Choroid plexus epithelial cell (primary cell): ENCODE data around the gene CPNE7.
A peak's percentile ranks its signal among the peaks of the same experiment; 100 is the strongest.

Source experiments
- DNase-seq: peaks from one replicate; pipeline ENCODE4 v3.0.0-alpha.2; 2010; ENCODE audit warnings: low read depth
- H3K4me3 ChIP-seq: 2 replicates; pipeline ENCODE4 v1.5.1; 2011; ENCODE audit warnings: low read depth, mild to moderate bottlenecking, control low read depth, low read length, moderate library complexity
- TF ChIP-seq, protein P1 (sequence below): conservative IDR thresholded peaks from 2 replicates; pipeline ENCODE4 v1.5.1; 2011; ENCODE audit warnings: low read depth, mild to moderate bottlenecking, control low read depth, inconsistent platforms, low read length, moderate library complexity

Gene CPNE7

DNA sequence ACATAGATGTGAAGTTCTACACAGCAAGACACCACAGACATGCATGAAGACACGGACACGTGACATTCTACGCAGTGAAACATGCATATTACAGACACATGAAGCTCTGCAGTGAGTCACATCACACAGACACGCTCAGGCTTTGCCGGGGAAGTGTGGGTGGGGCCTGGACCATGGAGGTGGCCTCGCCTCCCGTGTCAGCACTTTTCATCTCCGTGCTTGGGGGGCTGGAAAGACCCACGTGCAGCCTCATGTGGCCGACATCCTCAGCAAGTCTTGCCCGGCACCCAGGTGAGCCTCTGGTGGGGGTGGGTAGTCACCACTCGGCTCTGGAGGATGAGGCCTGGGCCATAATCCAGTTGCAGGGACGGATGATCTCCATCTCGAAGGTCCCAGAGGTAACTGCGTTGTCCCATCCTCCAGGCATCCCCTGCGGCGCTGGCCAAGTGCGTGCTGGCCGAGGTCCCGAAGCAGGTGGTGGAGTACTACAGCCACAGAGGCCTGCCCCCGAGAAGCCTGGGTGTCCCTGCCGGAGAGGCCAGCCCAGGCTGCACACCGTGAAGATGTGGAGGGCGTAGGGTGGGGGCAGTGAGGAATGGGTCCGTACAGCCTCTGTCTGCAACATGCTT is 20.6 kb downstream of the CPNE7 start:
- TF ChIP-seq, protein P1, sequence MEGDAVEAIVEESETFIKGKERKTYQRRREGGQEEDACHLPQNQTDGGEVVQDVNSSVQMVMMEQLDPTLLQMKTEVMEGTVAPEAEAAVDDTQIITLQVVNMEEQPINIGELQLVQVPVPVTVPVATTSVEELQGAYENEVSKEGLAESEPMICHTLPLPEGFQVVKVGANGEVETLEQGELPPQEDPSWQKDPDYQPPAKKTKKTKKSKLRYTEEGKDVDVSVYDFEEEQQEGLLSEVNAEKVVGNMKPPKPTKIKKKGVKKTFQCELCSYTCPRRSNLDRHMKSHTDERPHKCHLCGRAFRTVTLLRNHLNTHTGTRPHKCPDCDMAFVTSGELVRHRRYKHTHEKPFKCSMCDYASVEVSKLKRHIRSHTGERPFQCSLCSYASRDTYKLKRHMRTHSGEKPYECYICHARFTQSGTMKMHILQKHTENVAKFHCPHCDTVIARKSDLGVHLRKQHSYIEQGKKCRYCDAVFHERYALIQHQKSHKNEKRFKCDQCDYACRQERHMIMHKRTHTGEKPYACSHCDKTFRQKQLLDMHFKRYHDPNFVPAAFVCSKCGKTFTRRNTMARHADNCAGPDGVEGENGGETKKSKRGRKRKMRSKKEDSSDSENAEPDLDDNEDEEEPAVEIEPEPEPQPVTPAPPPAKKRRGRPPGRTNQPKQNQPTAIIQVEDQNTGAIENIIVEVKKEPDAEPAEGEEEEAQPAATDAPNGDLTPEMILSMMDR = no peak
- no peak overlapping the region for H3K4me3 ChIP-seq
- DNase-seq = no peak

DNA sequence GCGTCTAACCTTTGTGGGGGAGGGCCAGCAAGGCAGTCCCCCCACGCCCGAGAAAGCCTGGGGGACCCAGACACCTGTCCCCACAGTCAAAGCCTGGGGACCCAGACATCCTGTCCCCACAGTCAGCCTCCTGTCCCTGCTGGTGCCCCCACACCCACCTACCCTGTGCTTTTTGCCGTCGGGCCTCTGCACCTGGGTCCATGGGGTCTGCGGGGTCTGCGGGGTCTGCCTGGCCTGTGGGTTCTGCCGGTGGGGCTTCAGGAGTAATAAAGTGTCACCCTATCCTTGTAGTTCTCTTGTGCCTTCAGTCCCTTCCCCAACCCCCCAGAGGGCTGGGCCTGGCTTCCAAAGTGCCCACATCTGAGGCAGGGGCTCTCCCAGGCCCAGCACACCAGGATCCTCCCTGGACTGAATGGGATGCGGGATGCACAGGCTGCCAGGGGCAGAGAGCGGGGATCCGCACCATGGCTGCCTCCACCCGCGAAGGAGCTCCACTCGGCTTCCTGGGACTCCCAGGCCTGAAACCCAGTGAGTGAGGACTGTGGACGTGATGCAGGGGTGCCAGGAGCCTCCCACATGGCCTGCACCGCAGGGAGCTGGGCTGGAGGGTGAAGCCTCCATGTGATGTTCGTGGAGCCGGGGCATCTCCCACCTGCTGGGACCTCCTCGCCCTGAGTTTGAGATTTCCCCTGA is 21.5 kb downstream of the CPNE7 start:
- no peak overlapping the region for H3K4me3 ChIP-seq
- no peak for DNase-seq
- TF ChIP-seq, protein P1 = no peak

DNA sequence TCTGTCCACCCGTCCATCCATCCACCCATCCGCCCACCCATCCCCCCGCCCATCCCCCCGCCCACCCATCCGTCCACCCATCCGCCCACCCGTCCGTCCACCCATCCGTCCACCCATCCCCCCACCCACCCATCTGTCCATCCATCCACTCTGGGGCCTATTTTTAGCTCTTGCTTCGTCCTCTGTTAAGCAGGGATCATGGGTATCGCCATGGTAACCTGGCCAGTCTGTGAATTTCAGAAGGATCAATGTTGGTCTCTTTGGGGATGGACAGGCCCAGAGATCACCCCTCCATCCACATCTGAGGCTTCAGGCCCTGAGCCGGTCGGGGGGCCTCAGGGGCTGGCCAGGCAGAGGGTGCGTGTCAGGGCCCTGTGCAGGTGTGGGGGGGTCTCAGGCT is 22.6 kb downstream of the CPNE7 start:
- peak; percentile 68 for DNase-seq
- H3K4me3 ChIP-seq = no peak overlapping the region

DNA sequence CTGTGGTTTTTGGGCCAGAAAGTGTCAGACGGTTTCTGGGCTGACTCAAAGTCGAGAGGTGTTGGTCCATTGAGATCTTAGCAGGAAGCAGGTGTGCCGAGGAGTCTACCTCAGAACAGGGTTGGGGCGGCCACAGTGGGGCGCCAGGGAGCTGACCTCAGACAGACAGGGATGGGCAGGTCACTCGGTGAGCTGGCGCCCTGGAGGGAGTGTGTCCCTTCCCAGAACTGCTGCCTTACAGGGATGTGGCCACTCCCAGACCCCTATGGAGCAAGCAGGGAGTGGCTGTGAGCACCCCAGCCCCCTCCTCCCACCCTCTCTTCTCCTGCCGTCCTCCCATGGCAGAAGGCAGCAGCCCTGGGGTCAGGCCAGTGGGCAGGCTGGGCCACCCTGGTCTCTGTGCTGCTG is 23.9 kb downstream of the CPNE7 start:
- H3K4me3 ChIP-seq = no peak overlapping the region
- no peak for DNase-seq
- TF ChIP-seq, protein P1 = peak; percentile 39

More for the DNA sequence above, 22.6 kb downstream of the CPNE7 start:
- TF ChIP-seq, protein P1 = no peak

DNA sequence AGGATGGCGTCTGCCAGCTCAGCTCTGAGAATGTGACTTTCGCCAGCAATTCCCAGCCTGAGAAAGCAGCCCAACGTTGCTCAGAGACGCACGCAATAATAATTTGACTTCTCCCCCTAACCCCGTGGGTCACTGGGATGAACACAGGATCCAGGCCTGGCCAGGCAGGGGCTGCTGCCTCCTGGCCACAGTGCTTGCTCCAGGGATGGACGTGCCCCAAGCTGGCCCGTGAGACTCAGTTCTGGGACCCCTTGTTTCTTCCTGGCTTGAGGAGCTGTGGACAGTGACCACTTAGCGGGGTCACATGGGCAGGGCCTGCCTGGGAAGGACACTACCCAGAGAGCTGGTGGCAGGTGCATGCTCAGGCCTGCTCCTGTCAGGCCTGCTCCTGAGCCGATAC is 24.3 kb downstream of the CPNE7 start:
- TF ChIP-seq, protein P1 = no peak
- no peak for DNase-seq
- H3K4me3 ChIP-seq = no peak overlapping the region

DNA sequence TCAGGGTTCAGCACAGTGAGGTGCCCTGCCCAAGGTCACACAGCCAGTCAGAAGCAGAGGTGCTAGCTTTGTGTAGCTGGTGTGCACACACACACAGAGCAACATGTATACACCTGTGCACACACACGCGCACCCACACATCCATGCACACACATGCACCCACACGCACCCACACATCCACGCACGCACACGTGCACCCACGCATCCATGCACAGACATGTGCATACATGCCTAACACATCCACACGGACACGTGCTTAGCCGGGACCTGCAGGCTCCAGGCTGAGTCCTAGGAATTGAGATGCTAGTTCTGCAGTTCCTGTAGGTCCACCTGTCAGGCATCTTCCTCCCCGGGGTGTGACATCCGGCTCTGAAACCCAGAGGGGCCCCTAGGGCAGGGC is 24.9 kb downstream of the CPNE7 start:
- TF ChIP-seq, protein P1 = no peak
- H3K4me3 ChIP-seq = no peak overlapping the region
- no peak for DNase-seq

DNA sequence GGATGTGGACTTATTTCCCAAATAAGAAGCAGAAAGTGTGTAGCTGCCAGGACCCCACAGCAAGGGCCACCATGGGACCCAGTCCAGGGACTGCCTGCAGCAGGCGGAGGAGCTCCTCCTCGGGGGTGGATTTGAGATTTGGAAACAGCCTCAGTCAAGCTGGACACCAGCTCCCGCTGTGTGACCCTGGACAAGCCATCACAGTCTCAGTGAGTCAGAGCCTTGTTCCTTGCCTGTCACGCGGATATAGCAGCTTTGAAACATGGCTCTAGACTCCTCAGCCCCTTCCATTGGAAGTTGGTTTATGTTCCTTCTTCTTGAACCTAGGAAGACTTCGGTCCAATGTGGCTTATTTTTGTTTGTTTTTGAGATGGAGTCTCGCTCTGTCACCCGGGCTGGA is 25.4 kb downstream of the CPNE7 start:
- TF ChIP-seq, protein P1 = no peak
- no peak overlapping the region for H3K4me3 ChIP-seq
- peak; percentile 55 for DNase-seq
